ENCODE measurements around the gene TOR1AIP2. TPM values are rescaled to one million over a fixed set of nuclear protein-coding genes. Genes with fewer than 3 reads are reported as not detected.

TOR1AIP2 gene
- total RNA-seq, 1 experiment from 2014 or later: 73.9 TPM

DNA sequence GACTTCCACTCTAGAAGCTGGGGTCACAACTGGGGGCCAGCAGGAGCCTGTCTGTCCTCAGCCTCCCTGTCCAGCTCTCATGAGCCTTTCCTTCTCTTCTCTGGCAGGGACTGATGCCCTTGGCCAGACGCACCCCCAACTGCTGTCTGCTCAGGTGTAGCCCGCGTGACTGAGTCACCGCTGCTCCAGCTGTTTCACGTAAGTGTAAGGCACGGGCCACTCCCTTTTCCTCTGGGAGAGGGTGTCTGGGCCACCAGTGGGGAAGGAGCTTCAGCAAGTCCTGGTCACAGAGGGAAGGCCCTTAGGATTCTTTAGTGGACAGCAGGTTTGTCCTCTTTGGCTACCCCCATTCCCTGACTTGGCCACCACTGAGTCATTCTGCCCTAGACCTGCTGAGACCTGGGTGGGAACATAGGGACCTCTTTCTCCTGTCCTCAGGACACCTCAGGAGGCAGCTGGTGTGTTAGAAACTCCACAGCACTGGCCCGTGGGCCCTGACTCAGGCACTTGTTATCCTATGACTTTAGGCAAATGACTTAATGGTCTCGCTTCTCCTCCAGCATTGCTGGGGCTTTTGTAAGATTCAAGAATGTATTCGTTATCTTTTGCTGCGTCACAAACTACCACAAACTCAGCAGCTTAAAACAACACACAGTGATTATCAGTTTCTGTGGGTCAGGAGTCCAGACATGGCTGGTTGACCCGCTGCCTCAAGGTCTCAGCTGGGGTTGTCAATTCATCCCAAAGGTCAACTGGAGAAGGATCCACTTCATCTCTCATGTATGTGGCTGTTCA, 69.7 kb downstream of the TOR1AIP2 start:
- Histone ChIP-seq H4K8ac (replicated peaks; ENCODE audit: insufficient read length, low read depth, low read length) (no peak overlapping the region), H2AFZ (ENCODE audit: low read length) (no peak overlapping the region)

More for the DNA sequence above, 69.7 kb downstream of the TOR1AIP2 start:
- Mint-ChIP-seq H3K4me1 (peaks cover 2 to 5% of the 10 kb centered on the region in 2 experiments; a peak in 1 of 4 replicates), H3K9me3 (no peaks in the 10 kb centered on the region; a peak in 1 of 5 replicates), H3K36me3 (ENCODE audit: insufficient read depth in 1 of 3, low read depth in 3 of 3) (no peaks in the 10 kb centered on the region; a peak in 1 of 7 replicates), H3K27ac (peak overlapping the region in 1 of 3 experiments; percentile 79; a peak in 1 of 7 replicates), H3K27me3 (ENCODE audit: low read depth) (peaks cover 16% of the 10 kb centered on the region), H3K4me3 (no peak overlapping the region)
- no peak overlapping the region for H3K18ac ChIP-seq (ENCODE audit: insufficient read length, low read depth, low read length)
- no peak overlapping the region for H3K27ac ChIP-seq (ENCODE audit: insufficient read length, low read depth, low read length)
- no peak overlapping the region for H2BK5ac ChIP-seq (ENCODE audit: insufficient read length, low read length)
- H3K4me2 ChIP-seq (ENCODE audit: insufficient read depth, insufficient read length, low read length): no peak overlapping the region
- no peak overlapping the region for H4K5ac ChIP-seq (ENCODE audit: insufficient read length, low read depth, low read length)
- H3K79me1 ChIP-seq (ENCODE audit: insufficient read depth, low read depth, low read length, poor library complexity, severe bottlenecking): no peaks in the 10 kb centered on the region
- DNase-seq: no peak
- H3K4me1 ChIP-seq (ENCODE audit: insufficient read depth, low read length): no peaks in the 10 kb centered on the region
- no peak overlapping the region for H3K23ac ChIP-seq (ENCODE audit: insufficient read length, low read depth, low read length)
- H4K91ac ChIP-seq (ENCODE audit: insufficient read length, low read depth, low read length): no peak overlapping the region
- H2BK120ac ChIP-seq (ENCODE audit: low read depth, low read length, poor library complexity, severe bottlenecking): no peak overlapping the region
- no peak overlapping the region for H2BK12ac ChIP-seq (ENCODE audit: insufficient read length, low read depth, low read length)
- no peaks in the 10 kb centered on the region for H3K27me3 ChIP-seq (ENCODE audit: insufficient read depth, low read length)
- no peak overlapping the region for H3K56ac ChIP-seq (ENCODE audit: insufficient read length, low read depth, low read length)
- H2BK15ac ChIP-seq (ENCODE audit: low read depth, low read length): no peak overlapping the region
- H3K79me2 ChIP-seq (ENCODE audit: insufficient read depth, low read length): no peaks in the 10 kb centered on the region
- no peaks in the 10 kb centered on the region for H3K23me2 ChIP-seq (ENCODE audit: insufficient read length, low read depth, low read length, poor library complexity, severe bottlenecking)
- no peak overlapping the region for H3K14ac ChIP-seq (ENCODE audit: insufficient read depth, low read length)
- no peak overlapping the region for H3T11ph ChIP-seq (ENCODE audit: low read length)
- no peak overlapping the region for H2AK5ac ChIP-seq (ENCODE audit: insufficient read length, low read length)
- no CpG with 5 or more reads among the region's 11 CpGs for WGBS (ENCODE audit: extremely low coverage, insufficient read length, low lambda C conversion rate)
- H4K20me1 ChIP-seq (ENCODE audit: control insufficient read depth, insufficient read depth, insufficient read length): no peaks in the 10 kb centered on the region
- TF ChIP-seq, protein P1, sequence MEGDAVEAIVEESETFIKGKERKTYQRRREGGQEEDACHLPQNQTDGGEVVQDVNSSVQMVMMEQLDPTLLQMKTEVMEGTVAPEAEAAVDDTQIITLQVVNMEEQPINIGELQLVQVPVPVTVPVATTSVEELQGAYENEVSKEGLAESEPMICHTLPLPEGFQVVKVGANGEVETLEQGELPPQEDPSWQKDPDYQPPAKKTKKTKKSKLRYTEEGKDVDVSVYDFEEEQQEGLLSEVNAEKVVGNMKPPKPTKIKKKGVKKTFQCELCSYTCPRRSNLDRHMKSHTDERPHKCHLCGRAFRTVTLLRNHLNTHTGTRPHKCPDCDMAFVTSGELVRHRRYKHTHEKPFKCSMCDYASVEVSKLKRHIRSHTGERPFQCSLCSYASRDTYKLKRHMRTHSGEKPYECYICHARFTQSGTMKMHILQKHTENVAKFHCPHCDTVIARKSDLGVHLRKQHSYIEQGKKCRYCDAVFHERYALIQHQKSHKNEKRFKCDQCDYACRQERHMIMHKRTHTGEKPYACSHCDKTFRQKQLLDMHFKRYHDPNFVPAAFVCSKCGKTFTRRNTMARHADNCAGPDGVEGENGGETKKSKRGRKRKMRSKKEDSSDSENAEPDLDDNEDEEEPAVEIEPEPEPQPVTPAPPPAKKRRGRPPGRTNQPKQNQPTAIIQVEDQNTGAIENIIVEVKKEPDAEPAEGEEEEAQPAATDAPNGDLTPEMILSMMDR (conservative IDR thresholded peaks at IDR 0.05): no peak
- no peak overlapping the region for H2BK20ac ChIP-seq (ENCODE audit: low read depth, low read length, poor library complexity, severe bottlenecking)
- no peaks in the 10 kb centered on the region for H3K9me3 ChIP-seq (ENCODE audit: control insufficient read depth, low read depth, low read length)
- H3K4ac ChIP-seq (ENCODE audit: low read depth, low read length): no peak overlapping the region
- H3K9ac ChIP-seq (ENCODE audit: extremely low read depth, insufficient read length, low read length): no peak overlapping the region

Data from H9 (cell line).